Measurements from ENCODE around the gene MAP4K1.

The MAP4K1 gene

GRCh38 chr19:38617764-38618589 lies at the start of gene MAP4K1:
TSS of gene MAP4K1 (minus strand) at chr19:38617953. CDS start at chr19:38617895, 58 bp downstream.
- DNase-seq, result peak; percentile 84

GRCh38 chr19:38666663-38667511 lies 49.1 kb upstream of the MAP4K1 start:
- DNase-seq, result peak; percentile 70

GRCh38 chr19:38665950-38666662 lies 48.4 kb upstream of the MAP4K1 start:
- no peak for DNase-seq

DNA sequence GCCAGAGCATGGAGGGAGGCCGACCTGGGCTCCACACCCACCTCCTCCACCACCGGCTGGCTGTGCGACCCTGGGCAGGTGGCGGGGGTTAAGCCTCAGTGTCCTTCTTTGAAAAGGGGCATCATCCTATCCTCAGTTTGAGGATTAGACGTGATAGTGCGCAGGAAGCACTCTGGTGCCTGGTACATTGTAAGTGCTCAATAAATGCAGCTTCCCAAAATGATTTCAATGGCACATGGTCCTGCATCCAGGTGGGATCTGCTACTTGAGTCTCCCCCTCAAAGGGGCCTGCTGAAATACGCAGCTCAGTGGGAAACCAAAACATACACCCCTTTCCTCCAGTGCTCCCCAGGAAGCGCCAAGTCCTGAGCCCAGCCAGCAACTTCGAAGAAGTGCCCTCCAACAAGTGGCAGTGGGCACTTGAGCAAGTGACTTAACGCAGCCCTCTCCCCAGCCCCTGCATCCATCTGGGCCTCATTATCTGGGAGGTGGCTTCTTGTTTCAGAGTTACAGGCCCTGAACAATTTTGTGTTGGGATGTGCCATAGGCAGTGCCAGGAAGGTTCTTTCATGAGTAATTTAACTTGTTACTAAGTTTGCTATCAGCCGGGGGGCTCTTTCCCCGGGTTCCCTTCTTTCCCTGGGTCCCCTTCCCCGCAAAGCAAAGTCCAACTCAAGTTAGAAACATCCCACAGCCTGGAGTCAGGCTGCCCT lies 47.6 kb upstream of the MAP4K1 start:
- no peak for DNase-seq

DNA sequence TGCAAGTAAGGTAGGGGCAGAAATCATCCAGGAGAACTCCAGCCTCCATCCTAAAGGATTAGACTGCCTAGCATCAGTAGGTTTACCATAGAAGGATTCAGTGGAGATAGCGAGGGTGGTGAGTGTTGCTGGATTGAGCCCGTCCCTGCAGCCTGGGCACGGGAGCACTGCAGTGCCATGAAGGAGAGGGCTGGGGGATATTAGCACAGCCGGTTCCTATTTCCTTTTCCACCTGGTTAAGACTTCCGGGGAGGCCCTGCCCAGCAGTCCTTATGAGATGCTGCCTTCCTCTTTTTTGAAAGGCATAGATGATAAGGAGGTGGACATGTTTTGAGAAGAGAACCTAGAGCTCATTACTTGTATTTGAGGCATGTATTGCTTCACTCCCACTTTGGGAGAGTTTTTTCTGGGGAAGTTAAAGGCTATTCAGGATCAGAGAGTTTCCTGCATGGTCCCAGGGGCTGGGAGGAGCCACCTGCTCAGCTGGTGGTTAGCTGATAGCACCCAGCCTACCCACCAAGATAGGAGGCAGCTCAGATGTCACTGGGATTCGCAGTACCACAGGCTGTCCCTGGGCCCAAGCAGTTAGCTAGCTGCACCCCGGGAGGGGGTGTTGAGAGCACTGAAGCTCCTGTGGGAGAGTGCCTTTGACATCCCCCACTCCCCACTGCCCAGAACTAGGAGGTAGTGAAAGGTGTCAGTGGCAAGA lies 46.9 kb upstream of the MAP4K1 start:
- no peak for DNase-seq

- no peak for DNase-seq
Observed at GRCh38 chr19:38663957-38664502, 46.3 kb upstream of the MAP4K1 start.

DNA sequence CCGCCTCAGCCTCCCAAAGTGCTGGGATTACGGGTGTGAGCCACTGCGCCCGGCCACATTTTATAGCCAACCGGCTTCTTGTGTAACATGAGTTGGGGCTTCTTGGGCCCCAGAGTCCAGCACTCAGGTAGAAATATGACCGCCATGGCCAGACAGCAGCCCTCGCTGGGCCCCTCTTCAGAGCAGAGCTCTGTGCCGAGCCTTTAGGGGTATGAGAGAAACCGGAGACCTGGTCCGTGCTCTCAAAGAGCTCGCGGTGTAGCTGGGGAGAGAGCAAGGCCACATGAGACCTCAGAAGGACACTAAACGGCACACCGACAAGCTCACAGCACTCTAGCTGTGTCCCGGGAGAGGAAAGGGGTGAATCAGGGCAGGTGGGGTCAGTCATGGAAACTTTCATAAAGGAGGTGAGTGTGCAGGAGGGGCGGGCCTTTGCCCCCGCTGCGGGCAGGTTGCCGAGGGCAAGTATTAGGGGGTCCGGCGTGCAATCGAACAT lies 45.5 kb upstream of the MAP4K1 start:
- no peak for DNase-seq

DNA sequence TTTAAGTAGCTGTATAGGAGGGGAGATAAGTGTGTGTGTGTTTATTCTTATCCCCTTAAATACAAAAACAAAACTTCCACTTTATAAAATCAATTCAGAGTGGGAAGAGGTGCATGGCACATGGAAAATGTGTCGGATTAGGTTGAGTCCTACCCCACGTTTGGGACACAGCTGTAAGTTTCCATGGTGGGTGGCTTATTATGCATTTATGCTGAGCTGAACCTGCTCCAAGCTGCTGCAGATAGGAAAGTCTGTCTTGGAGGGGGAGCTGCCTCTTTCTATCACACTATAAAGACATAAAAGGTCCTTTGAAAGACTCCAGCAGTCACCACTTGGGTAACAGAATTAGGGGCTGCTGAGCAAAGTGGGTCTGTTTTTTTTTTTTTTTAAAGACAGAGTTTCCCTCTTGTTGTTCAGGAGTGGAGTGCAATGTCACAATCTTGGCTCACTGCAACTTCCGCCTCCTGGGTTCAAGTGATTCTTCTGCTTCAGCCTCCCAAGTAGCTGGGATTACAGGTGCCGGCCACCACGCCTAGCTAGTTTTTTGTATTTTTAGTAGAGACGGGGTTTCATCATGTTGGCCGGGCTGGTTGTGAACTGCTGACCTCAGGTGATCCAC lies 44.9 kb upstream of the MAP4K1 start:
- DNase-seq, result no peak

- DNase-seq, result no peak
Observed at GRCh38 chr19:38661996-38662395, 44.2 kb upstream of the MAP4K1 start.

DNA sequence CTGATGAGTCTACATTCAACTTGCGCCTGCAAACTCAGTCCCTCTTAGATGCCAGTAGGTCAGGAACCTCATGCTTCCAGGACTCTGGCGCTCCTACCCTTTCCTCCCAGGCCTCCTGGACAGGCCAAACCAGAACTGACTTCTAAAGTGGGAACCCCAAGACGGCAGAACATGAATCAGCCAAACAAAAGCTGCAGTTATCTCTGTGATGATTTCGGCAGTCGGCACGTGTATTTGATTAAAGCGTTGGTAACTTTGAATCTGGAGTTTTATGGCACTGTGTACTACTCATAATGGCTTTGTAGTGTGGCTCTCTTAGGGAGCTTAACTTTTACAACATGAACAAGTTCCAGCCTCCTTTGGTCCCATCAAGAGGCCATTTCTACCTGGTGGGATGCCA lies 43.4 kb upstream of the MAP4K1 start:
- no peak for DNase-seq

DNA sequence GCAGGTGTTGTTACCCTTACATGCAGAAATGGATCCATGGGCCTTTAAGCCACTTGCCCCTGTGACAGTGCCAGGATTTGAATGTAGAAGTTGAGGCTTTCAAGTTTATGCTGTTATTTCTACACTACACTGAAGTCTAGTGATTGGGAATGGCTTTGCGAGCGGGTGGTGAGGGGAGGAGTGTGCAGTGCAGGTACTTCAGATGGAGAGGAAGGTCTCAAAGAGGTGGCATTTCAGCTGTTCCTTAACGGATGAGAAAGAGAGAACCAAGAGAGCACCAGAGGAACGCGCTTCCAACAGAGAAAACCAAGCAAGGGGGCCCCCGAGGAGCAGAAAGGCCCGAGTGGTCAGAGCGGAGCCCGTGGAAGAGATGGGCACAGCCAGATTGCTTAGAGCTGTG lies 43.0 kb upstream of the MAP4K1 start:
- no peak for DNase-seq

DNA sequence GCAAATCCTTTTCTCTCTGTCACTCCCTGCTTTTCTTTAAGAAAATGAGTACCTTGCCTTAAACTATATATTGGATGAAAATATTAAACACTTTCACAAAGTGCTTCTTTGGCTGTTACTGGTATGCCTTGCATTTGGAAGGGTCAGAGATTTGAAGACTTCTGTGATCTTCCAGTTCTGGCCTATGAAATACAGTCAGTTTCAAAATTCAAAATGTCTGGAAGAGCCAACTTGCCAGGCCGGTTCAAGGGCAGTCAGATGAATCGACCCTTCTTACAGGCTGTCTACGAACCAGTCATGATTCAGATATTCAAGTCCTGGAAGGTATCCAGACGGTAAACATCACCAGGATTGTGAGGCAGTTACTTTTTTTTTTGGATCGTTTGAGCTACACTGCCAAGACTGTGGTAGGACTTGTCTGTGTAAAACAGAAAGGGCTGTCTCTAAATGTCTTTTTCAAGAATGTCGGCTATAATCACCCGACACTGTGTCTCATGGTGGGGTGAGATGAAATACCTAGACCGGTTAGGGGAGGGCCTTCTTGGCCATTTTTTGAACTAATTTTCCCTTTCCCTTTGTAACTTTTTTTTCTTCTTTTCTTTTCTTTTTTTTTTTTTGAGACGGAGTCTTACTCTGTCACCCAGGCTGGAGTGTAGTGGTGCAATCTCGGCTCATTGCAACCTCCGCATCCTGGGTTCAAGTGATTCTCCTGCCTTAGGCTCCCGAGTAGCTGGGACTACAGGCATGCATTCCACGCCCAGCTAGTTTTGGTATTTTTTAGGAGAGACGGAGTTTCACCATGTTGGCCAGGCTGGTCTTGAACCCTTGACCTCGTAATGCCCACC lies 40.9 kb upstream of the MAP4K1 start:
- DNase-seq, result no peak

- peak; percentile 68 for DNase-seq
Observed at GRCh38 chr19:38657633-38658222, 40.0 kb upstream of the MAP4K1 start.

GRCh38 chr19:38656171-38656981 lies 38.6 kb upstream of the MAP4K1 start:
- DNase-seq, result peak; percentile 37

GRCh38 chr19:38655148-38655824 lies 37.5 kb upstream of the MAP4K1 start:
- peak; percentile 85 for DNase-seq

DNA sequence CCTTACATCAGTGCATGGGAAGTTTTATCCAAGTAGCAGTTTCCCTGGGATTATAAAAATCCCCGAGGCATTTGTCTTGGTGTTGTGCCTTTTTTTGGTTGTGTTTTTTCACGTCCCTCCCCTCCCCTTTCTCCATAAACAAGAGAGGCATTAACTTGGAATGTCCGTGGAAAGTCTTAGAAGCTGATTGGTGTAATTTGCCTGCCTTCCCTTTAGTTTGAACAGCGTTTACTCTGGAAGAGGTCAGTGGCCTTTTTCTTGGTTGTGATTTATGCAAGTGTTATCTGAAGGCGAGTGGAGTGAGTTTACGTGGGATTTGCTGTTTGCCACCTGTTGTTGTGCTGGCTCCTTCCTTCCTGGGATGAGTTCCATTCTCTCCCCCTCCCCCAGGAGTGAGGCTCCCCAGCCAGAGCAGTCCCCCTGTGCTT lies 36.9 kb upstream of the MAP4K1 start:
- no peak for DNase-seq

DNA sequence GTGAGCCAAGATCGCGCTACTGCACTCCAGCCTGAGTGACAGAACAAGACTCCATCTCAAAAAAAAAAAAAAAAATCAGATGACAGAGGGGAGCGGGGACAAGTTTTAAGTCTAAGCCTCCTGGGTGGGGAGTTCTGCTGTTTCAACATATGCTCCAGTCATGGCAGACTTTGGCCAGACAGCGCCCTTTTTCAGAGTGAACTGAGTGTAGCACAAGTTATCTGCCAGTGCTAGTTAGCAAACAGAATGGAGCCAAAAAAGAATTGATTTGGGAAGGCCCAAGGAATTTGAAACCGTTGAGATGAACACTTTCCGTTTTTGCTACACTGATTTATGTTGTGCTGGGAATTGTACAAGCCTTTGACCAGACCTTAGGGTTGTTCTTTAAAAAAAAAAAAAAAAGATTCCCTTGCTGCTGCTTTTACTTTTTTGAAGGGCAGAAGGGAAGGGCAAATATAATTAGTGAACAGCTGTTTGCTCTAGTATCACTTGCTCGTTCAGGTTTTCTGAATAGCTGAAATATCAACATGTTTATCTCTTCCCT lies 35.3 kb upstream of the MAP4K1 start:
- no peak for DNase-seq
